ENCODE measurements around the gene SPRN.
"Not testable (repeated sequence)": the region's sequence is repeated elsewhere in the genome, so short reads cannot be mapped to it uniquely, and the experiment has no call there.

Gene SPRN

GRCh38 chr10:133386951-133387350 is 37.5 kb downstream of the SPRN start:
- not testable (repeated sequence) for DNase-seq (ENCODE audit: low read depth in 2 of 2)

GRCh38 chr10:133385214-133385613 is 39.2 kb downstream of the SPRN start:
- DNase-seq (ENCODE audit: low read depth in 2 of 2) = no peak

GRCh38 chr10:133384071-133384470 is 40.4 kb downstream of the SPRN start:
- DNase-seq (ENCODE audit: low read depth in 2 of 2) = no peak

- DNase-seq (ENCODE audit: low read depth in 2 of 2) = no peak
These were observed 40.9 kb downstream of the SPRN start for GRCh38 chr10:133383551-133383950.

GRCh38 chr10:133381036-133381435 is 43.4 kb downstream of the SPRN start:
- no peak for DNase-seq (ENCODE audit: low read depth in 2 of 2)

GRCh38 chr10:133379801-133380666 is 44.4 kb downstream of the SPRN start:
- DNase-seq (ENCODE audit: low read depth in 2 of 2) = no peak

GRCh38 chr10:133379152-133379800 is 45.1 kb downstream of the SPRN start, which contains the start of gene PAOX:
TSS of gene PAOX (plus strand) at chr10:133379262. CDS start at chr10:133379317, 55 bp downstream.
- DNase-seq (ENCODE audit: low read depth in 2 of 2) = no peak

- peak in 1 of 2 donors; percentile 49 for DNase-seq (ENCODE audit: low read depth in 2 of 2)
These were observed 46.0 kb downstream of the SPRN start for GRCh38 chr10:133378251-133379096.

- no peak for DNase-seq (ENCODE audit: low read depth in 2 of 2)
These were observed 46.6 kb downstream of the SPRN start for GRCh38 chr10:133377818-133378250.

GRCh38 chr10:133377025-133377817 is 47.2 kb downstream of the SPRN start:
- DNase-seq (ENCODE audit: low read depth in 2 of 2) = no peak

- not testable (repeated sequence) for DNase-seq (ENCODE audit: low read depth in 2 of 2)
These were observed 48.2 kb downstream of the SPRN start for GRCh38 chr10:133376183-133376582.

GRCh38 chr10:133375357-133376115 is 48.9 kb downstream of the SPRN start:
- no peak for DNase-seq (ENCODE audit: low read depth in 2 of 2)

GRCh38 chr10:133373174-133374090 is 51.0 kb downstream of the SPRN start, which contains the start of gene ECHS1:
TSS of gene ECHS1 (minus strand) at chr10:133373354. CDS start at chr10:133373333, 21 bp downstream.
- DNase-seq (ENCODE audit: low read depth in 2 of 2) = peak; percentile 91 to 96

GRCh38 chr10:133372507-133372906 is 51.9 kb downstream of the SPRN start:
- no peak for DNase-seq (ENCODE audit: low read depth in 2 of 2)

Data from activated CD4-positive, alpha-beta T cell treated with anti-CD3 and anti-CD28 coated beads for 24 hours (primary cell).